Neural cell (in vitro differentiated cells): Measurements from ENCODE around the gene ITGAX. TPM values are rescaled to one million over a fixed set of nuclear protein-coding genes. Genes with fewer than 3 reads are reported as not detected.

Experiments
- H2AFZ ChIP-seq: fragments of 200-600, 300-800 bp; sonication (generic), shearing (Covaris generic); 2 replicates; pipeline ENCODE4 v1.6.0; 2014; ENCODE audit warnings: low read depth, mild to moderate bottlenecking, antibody characterized with exemption, low read length, moderate library complexity
- H3F3A ChIP-seq: fragments of 200-600 bp; shearing (Covaris generic); 2 replicates; pipeline ENCODE4 v1.6.1; 2016; ENCODE audit warnings: mild to moderate bottlenecking, moderate library complexity, mixed read lengths, antibody characterized with exemption, low read length; ENCODE audit not compliant: insufficient read depth, poor library complexity, severe bottlenecking
- H3K27ac ChIP-seq: fragments of 200-600, 300-800 bp; sonication (generic), shearing (Covaris generic); 2 replicates; pipeline ENCODE4 v1.5.1; 2014; ENCODE audit warnings: mild to moderate bottlenecking, low read length, moderate library complexity
- H3K27me3 ChIP-seq: fragments of 300-800, 200-600 bp; sonication (generic), shearing (Covaris generic); 2 replicates; pipeline ENCODE4 v1.6.0; 2014; ENCODE audit warnings: mild to moderate bottlenecking, low read depth, low read length, moderate library complexity; ENCODE audit not compliant: insufficient read depth
- H3K36me3 ChIP-seq: fragments of 300-800, 200-600 bp; sonication (generic), shearing (Covaris generic); 2 replicates; pipeline ENCODE4 v1.5.1; 2014; ENCODE audit warnings: mild to moderate bottlenecking, antibody characterized with exemption, low read length, moderate library complexity; ENCODE audit not compliant: insufficient read depth
- H3K4me2 ChIP-seq: fragments of 300-800, 200-600 bp; sonication (generic), shearing (Covaris generic); 2 replicates; pipeline ENCODE4 v1.6.0; 2014; ENCODE audit warnings: mild to moderate bottlenecking, low read length
- H3K4me3 ChIP-seq: fragments of 300-800, 200-600 bp; sonication (generic), shearing (Covaris generic); 2 replicates; pipeline ENCODE4 v1.5.1; 2014; ENCODE audit warnings: mild to moderate bottlenecking, low read length, moderate library complexity
- H3K79me2 ChIP-seq: fragments of 200-600 bp; shearing (Covaris generic); replicated peaks from 2 replicates; pipeline ENCODE4 v1.6.0; 2014; ENCODE audit warnings: mild to moderate bottlenecking, low read length, moderate library complexity; ENCODE audit not compliant: insufficient read depth
- H3K9ac ChIP-seq: fragments of 300-800, 200-600 bp; sonication (generic), shearing (Covaris generic); 2 replicates; pipeline ENCODE4 v1.6.1; 2016; ENCODE audit warnings: mild to moderate bottlenecking, low read length, mixed read lengths
- H3K9me2 ChIP-seq: fragments of 200-600 bp; shearing (Covaris generic); 2 replicates; pipeline ENCODE4 v1.6.1; 2016; ENCODE audit warnings: mild to moderate bottlenecking, low read length, mixed read lengths; ENCODE audit not compliant: insufficient read depth
- H3K9me3 ChIP-seq: fragments of 200-600, 300-800 bp; sonication (generic), shearing (Covaris generic); 2 replicates; pipeline ENCODE4 v1.6.1; 2016; ENCODE audit warnings: mild to moderate bottlenecking, mixed run types, low read length, moderate library complexity, mixed read lengths
- H4K20me1 ChIP-seq: fragments of 200-600 bp; shearing (Covaris generic); 2 replicates; pipeline ENCODE4 v1.6.1; 2016; ENCODE audit warnings: mild to moderate bottlenecking, mixed run types; ENCODE audit not compliant: insufficient read depth
- CTCF ChIP-seq: fragments of 450-650 bp; IDR thresholded peaks from 2 replicates; pipeline ENCODE4 v1.5.1; 2014; ENCODE audit warnings: antibody characterized with exemption, mild to moderate bottlenecking, moderate library complexity; ENCODE audit not compliant: poor library complexity, severe bottlenecking
- EP300 ChIP-seq: fragments of 450-650 bp; conservative IDR thresholded peaks from 2 replicates; pipeline ENCODE4 v1.6.1; 2014; ENCODE audit warnings: antibody characterized with exemption, mild to moderate bottlenecking, moderate library complexity; ENCODE audit not compliant: poor library complexity, severe bottlenecking
- EZH2 ChIP-seq: fragments of 200-600, 300-800 bp; shearing (Covaris generic), sonication (generic); IDR thresholded peaks from 2 replicates; pipeline ENCODE4 v1.6.1; 2014; ENCODE audit warnings: antibody characterized with exemption, low read length, borderline replicate concordance, mild to moderate bottlenecking; ENCODE audit not compliant: insufficient read depth, poor library complexity, severe bottlenecking
- MXI1 ChIP-seq: fragments of 450-650 bp; conservative IDR thresholded peaks from 2 replicates; pipeline ENCODE4 v1.6.1; 2014; ENCODE audit warnings: antibody characterized with exemption, mild to moderate bottlenecking; ENCODE audit not compliant: poor library complexity, severe bottlenecking
- POLR2AphosphoS5 ChIP-seq: IDR thresholded peaks from 2 replicates; pipeline ENCODE4 v1.6.1; 2012
- RAD21 ChIP-seq: fragments of 450-650 bp; conservative IDR thresholded peaks from 2 replicates; pipeline ENCODE4 v1.6.1; 2014; ENCODE audit warnings: antibody characterized with exemption, mild to moderate bottlenecking, moderate library complexity
- REST ChIP-seq: IDR thresholded peaks from 2 replicates; pipeline ENCODE4 v1.6.1; 2012; ENCODE audit warnings: borderline replicate concordance
- SMC3 ChIP-seq: fragments of 450-650 bp; conservative IDR thresholded peaks from 2 replicates; pipeline ENCODE4 v1.6.1; 2014; ENCODE audit warnings: antibody characterized with exemption, mild to moderate bottlenecking, moderate library complexity; ENCODE audit not compliant: poor library complexity
- TAF1 ChIP-seq: IDR thresholded peaks from 2 replicates; pipeline ENCODE4 v1.6.1; 2012; ENCODE audit warnings: low read depth
- polyA plus RNA-seq: library from polyadenylated mRNA; depleted of rRNA; stranded (reverse); fragments of >200 nt; gene quantifications from 2 replicates; pipeline ENCODE4 v1.2.3, GENCODE V29; 2014

ITGAX gene
- polyA plus RNA-seq, 1 donor from 2014 or later = not detected

GRCh38 chr16:31430380-31431052 is 75.5 kb downstream of the ITGAX start:
- Histone ChIP-seq H4K20me1 (no peaks in the 10 kb centered on the region), H3K27ac (no peak overlapping the region), H3K79me2 (no peaks in the 10 kb centered on the region), H3K4me2 (no peak overlapping the region), H2AFZ (no peak overlapping the region), H3K9me3 (no peaks in the 10 kb centered on the region), H3K9me2 (no peaks in the 10 kb centered on the region), H3F3A (no peaks in the 10 kb centered on the region), H3K36me3 (no peaks in the 10 kb centered on the region), H3K27me3 (no peaks in the 10 kb centered on the region), H3K9ac (no peak overlapping the region), H3K4me3 (no peak overlapping the region)
- TF ChIP-seq MXI1 = no peak
- TF ChIP-seq RAD21 = no peak
- no peak for TF ChIP-seq REST
- no peak for TF ChIP-seq SMC3
- no peak for TF ChIP-seq POLR2AphosphoS5
- TF ChIP-seq CTCF = no peak
- no peak for TF ChIP-seq EP300
- no peak for TF ChIP-seq EZH2
- no peak for TF ChIP-seq TAF1

Other genes with a start within 250 kb of the ITGAX start
- 21.3 and 26.8 TPM in 2 replicates for gene BCKDK, start 246.8 kb upstream of the ITGAX start, polyA plus RNA-seq
- gene KAT8, start 237.5 kb upstream of the ITGAX start, polyA plus RNA-seq = 98.0 and 132 TPM in 2 replicates
- not detected in 2 replicates for gene PRSS8, start 219.4 kb upstream of the ITGAX start, polyA plus RNA-seq
- 1.5 and 2.0 TPM in 2 replicates for gene PRSS36, start 205.1 kb upstream of the ITGAX start, polyA plus RNA-seq
- 53.9 and 54.3 TPM in 2 replicates for gene FUS, start 175.0 kb upstream of the ITGAX start, polyA plus RNA-seq
- not detected in 2 replicates for gene PYCARD, start 152.4 kb upstream of the ITGAX start, polyA plus RNA-seq
- gene TRIM72, start 141.1 kb upstream of the ITGAX start, polyA plus RNA-seq = 0.05 TPM in 1 of 2 replicates, not detected in the other
- not detected in 2 replicates for gene PYDC1, start 138.0 kb upstream of the ITGAX start, polyA plus RNA-seq
- gene ITGAM, start 95.2 kb upstream of the ITGAX start, polyA plus RNA-seq = not detected in 2 replicates
- not detected in 2 replicates for gene ITGAD, start 38.2 kb downstream of the ITGAX start, polyA plus RNA-seq
- gene COX6A2, start 73.2 kb downstream of the ITGAX start, polyA plus RNA-seq = not detected in 2 replicates
- 0.53 and 0.62 TPM in 2 replicates for gene ZNF843, start 87.6 kb downstream of the ITGAX start, polyA plus RNA-seq
- 26.1 and 27.6 TPM in 2 replicates for gene ARMC5, start 104.3 kb downstream of the ITGAX start, polyA plus RNA-seq
- gene TGFB1I1, start 117.0 kb downstream of the ITGAX start, polyA plus RNA-seq = 0.38 and 2.5 TPM in 2 replicates
- gene SLC5A2, start 127.9 kb downstream of the ITGAX start, polyA plus RNA-seq = not detected in 2 replicates
- 108 and 132 TPM in 2 replicates for gene RUSF1, start 153.2 kb downstream of the ITGAX start, polyA plus RNA-seq
- gene AHSP, start 172.7 kb downstream of the ITGAX start, polyA plus RNA-seq = not detected in 2 replicates